ENCODE data around the gene UQCRC1. TPM values are rescaled to one million over a fixed set of nuclear protein-coding genes. Genes with fewer than 3 reads are reported as not detected.

The UQCRC1 gene
- total RNA-seq, 1 experiment from 2014 or later, result 171 TPM

DNA sequence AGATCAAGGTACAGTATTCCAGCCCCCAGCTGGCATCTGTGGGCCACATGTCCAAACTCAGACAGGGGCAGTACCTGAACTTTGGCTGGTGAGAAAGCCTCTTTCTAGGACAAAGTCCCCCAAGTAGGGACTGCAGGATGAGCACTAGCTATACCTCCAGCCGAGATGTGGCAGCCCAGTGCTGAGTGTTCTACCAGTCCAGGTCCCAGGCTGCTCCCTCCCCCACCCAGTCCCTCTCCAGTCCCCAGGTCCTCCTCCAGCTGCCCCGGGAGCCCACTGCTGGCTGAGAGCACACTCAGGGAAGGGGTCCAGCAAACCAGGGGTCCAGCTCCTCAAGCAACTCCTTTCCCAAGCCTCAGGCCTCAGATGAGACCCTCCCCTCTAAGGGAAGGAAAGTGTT is 24.3 kb upstream of the UQCRC1 start:
- DNase-seq (ENCODE audit: low spot score), result no peak

- DNase-seq (ENCODE audit: low spot score), result no peak
Observed at GRCh38 chr3:48633256-48633655, 23.8 kb upstream of the UQCRC1 start.

- DNase-seq (ENCODE audit: low spot score), result no peak
Observed at GRCh38 chr3:48631516-48632448, 22.3 kb upstream of the UQCRC1 start.

GRCh38 chr3:48630833-48631232 is 21.4 kb upstream of the UQCRC1 start:
- no peak for DNase-seq (ENCODE audit: low spot score)

DNA sequence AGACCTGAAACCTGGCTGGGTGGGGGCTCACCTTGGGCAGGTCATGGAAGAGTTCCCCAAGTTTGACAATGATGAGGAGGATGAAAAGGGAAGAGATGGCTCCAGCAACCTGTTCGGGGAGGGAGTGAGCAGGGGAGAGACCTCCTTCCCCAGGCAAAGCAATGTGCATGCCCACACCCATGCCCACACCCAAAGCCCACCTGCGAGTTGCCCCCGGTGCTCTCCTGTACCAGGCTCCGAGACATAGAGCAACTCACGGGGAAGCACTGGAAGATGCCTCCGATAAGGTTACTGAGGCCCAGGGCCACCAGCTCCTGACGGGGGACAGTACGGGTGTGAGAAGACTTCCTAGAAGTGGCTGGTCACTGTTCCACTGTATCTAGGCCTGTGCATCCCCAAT is 21.0 kb upstream of the UQCRC1 start:
- DNase-seq (ENCODE audit: low spot score), result no peak

GRCh38 chr3:48629894-48630293 is 20.4 kb upstream of the UQCRC1 start:
- DNase-seq (ENCODE audit: low spot score), result no peak

- DNase-seq (ENCODE audit: low spot score), result no peak
Observed at GRCh38 chr3:48628277-48629017, 19.0 kb upstream of the UQCRC1 start.

DNA sequence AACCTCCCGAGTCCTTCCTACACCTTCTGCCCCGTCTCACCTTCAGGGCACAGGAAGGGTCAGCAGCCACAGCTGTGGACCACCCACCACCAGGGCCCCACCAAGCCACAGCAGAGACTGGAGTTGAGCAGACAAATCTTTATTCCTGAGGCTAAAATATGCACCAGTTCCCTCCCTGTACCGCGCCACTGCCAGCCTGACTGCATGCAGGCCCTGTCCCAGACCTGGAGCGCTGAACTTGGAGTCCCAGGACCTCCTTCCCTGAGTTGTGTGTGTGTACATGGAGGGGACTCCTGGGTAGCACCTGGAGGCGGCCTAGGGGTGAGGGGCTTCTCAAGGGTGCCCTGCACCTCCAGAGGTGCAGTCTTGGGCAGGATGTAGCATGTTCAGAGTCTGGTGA is 16.2 kb upstream of the UQCRC1 start:
- DNase-seq (ENCODE audit: low spot score), result no peak

DNA sequence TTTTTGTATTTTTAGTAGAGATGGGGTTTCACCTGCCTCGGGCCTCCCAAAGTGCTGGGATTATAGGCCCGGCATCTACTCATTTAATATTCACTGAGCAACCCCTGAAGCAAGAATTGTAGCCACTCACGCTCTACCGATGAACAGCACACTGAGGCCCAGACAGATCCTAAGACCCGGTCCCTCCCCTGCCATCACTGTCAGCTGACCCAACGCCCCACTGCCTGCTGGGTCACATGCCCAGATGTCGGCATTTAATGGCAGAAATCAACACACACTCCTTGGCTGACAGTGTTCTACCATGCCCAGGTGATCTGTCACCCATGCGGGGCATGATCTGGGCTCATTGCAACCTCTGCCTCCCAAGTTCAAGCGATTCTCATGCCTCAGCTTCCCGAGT is 15.3 kb upstream of the UQCRC1 start:
- DNase-seq (ENCODE audit: low spot score), result no peak

DNA sequence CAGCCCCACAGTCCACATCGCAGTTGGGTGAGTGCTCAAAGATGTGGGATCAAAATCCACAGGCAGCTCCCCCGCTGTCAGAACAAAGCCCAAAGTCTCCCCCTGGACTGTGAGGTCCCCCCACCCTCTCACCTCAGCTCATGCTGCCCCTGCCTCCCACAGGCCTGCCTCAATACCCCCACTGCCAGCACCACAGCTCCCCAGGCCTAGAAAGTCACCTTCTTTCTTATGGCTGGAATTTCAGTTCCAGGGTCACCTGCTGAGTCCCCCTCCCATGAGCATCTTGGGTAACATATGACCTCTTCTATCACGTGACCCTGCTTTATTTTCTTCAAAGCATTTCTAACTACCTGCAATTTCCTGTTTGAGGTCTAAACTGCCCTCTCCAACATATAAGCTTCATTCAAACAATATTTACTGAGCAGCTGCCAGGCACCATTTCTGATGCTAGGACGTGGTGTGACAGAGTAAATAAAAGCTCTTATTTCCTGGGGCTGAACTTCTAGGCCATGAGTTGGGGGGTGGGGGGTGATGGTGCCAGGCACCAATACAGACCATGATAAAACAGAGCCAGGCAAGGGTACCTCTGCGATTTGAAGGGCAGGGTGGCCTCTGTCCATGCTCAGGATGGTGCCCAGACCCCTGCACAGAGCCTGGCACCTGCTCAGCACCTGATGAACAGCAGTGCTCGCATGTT is 14.6 kb upstream of the UQCRC1 start:
- DNase-seq (ENCODE audit: low spot score), result no peak

DNA sequence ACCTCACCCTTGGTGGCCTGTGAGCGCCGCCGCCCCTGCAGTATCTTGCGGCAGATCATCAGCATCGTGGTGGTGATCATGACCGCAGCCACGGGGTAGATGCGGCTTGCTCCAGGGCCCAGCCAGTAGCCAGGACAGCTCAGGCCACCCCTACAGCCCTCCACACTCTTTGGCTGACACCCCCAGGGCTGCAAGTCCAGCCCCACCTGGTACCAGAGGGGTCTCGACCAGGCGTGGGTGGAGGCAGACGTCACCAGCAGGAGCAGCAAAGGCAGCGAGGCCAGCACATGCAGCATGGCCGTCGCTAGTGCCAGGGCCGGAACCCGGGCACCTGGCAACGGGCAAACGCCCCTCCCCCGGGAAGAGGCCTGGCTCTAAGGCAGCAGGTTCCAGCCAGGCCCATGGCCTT is 12.0 kb upstream of the UQCRC1 start, which contains the start of gene TMEM89:
TMEM89 (minus strand) TSS at position 309 of the 409 bp plus-strand sequence; CDS start at position 296, 13 bp downstream.
- DNase-seq (ENCODE audit: low spot score), result no peak

- no peak for DNase-seq (ENCODE audit: low spot score)
Observed at GRCh38 chr3:48619541-48620524, 10.4 kb upstream of the UQCRC1 start.

DNA sequence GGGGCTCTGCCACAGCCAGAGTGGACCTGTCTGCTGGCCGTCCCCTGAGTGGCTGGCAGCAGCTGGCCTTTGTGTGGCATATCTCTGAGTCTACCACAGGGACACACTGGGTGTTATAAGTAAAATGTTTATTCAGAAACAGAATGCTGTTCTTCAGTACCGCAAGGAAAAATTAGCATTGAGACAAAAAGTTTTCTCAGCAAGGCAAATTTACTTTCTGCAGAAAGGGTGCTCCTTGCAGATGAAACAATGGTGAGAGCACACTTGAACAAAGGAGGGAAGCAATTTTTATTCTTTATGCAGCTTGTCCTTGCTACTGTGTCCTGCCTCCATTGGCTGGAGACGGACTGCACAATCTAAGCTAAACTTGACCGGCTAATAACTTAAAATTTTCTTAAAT is 8.1 kb upstream of the UQCRC1 start:
- DNase-seq (ENCODE audit: low spot score), result no peak

GRCh38 chr3:48614044-48614443 is 4.6 kb upstream of the UQCRC1 start:
- DNase-seq (ENCODE audit: low spot score), result no peak

- no peak for DNase-seq (ENCODE audit: low spot score)
Observed at GRCh38 chr3:48612309-48612708, 2.9 kb upstream of the UQCRC1 start.

DNA sequence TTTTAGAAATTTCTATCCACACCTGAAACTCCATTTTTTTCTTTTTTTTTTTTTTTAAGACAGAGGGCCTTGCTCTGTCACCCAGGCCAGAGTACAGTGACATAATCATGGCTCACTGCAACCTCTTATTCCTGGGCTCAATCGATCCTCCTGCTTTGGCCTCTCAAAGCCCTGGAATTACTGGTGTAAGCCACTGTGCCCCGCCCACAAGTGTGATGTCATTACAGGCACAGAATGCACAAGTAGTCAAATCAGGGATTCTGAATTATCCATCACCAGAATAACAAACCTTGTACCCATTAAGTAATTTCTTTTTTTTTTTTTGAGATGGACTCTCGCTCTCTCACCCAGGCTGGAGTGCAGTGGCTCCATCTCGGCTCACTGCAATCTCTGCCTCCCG is 1.9 kb downstream of the UQCRC1 start:
- DNase-seq (ENCODE audit: low spot score), result no peak

DNA sequence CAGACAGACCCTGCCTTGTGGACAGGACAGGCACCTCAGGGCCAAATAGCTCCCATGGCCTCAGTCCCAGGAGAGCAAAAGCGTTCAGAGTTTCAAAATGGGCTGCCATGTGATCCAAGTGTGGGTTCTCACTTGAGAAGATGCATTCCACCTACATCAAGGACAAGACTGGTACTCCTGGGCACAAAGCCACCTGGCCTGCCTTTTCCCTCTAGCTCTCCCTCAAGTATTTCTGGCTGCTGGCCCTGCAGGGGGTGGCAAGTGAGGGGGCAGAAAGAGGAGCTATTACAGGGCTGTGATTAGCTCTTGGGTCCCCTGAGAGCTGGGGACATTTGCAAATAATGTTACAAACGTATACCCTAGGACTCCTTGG is 7.8 kb downstream of the UQCRC1 start:
- DNase-seq (ENCODE audit: low spot score), result no peak

GRCh38 chr3:48600711-48601621 is 8.5 kb downstream of the UQCRC1 start:
- DNase-seq (ENCODE audit: low spot score), result no peak

GRCh38 chr3:48599509-48600285 is 9.7 kb downstream of the UQCRC1 start:
- no peak for DNase-seq (ENCODE audit: low spot score)

Data from H4 (cell line).